GM12892 (cell line): ENCODE results near the gene WNT9B.

Source experiments
- DNase-seq: peaks from one replicate; pipeline ENCODE4 v3.0.0; 2011; ENCODE audit not compliant: insufficient read length
- FAIRE-seq: peaks from 2 replicates; lab custom pipeline; 2011; peaks lifted over from hg19 to GRCh38; lab: Jason Lieb, UNC
- POLR2A ChIP-seq: IDR thresholded peaks from 2 replicates; pipeline ENCODE4 v1.6.1; 2011; ENCODE audit warnings: low read depth, low read length, control low read depth
- POLR2AphosphoS5 ChIP-seq: IDR thresholded peaks from 2 replicates; pipeline ENCODE4 v1.6.1; 2011; ENCODE audit warnings: low read depth, low read length, control low read depth
- TAF1 ChIP-seq: IDR thresholded peaks from 2 replicates; pipeline ENCODE4 v1.6.1; 2011; ENCODE audit warnings: low read depth, mild to moderate bottlenecking, control low read depth, low read length, borderline replicate concordance

WNT9B gene

DNA sequence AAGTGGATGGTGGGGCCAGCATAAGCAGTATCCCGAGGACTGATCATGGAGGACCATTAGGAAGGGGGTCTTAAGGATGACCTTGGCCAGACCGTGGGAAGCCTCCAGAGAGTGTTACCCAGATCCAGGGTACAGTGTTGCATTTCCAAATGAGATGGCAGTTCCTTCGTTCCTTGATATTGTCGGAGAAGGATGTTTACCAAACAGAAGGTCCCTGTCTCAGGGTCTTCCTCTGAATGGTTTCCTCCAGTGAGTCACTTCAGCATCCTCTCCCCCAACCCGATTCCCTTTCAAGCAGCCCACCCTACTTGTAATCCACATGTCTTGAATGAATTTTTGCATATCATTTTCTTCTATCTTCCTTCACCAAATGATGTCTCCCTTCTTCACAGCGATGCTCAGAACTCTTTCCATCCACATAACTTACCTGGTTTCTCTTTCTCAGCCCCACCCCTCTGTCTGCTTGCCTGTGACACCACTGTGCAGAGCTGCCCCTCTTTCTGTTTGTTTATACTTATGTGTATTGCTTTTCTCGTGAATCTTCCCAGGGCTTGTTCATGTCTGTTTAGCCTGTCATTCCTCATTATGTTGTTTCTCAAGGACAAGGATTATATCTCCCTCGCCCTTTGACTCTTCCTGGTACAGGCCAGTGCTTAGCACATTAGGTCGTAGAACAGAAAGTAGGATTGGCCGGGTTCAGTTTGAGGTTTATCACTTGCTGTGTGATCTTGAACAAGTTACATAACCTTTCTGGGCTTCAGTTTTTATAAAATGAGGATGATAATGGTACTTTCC, 77.3 kb downstream of the WNT9B start:
- DNase-seq: no peak
- TF ChIP-seq POLR2AphosphoS5: no peak
- no peak for TF ChIP-seq POLR2A
- no peak for TF ChIP-seq TAF1
- no peak for FAIRE-seq

DNA sequence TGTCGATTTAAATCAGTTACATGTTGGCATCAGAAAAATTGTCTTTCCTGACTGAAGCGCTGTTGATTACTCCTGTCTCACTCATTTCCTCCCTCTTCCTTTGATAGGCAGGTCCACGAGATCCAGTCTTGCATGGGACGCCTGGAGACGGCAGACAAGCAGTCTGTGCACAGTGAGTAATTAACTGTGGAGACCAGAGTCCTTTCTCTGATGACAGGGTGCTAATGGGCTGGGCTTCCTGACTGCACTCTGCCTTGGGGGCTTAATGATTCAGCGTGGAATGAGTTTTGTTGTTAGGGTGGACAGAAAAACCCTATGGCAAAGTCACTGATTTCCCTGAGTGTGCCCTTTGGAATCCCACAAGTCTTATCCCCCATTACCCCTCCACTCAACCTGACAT, 78.0 kb downstream of the WNT9B start:
- FAIRE-seq (no peak), DNase-seq (no peak)
- TF ChIP-seq POLR2AphosphoS5 (no peak), TAF1 (no peak), POLR2A (no peak)

DNA sequence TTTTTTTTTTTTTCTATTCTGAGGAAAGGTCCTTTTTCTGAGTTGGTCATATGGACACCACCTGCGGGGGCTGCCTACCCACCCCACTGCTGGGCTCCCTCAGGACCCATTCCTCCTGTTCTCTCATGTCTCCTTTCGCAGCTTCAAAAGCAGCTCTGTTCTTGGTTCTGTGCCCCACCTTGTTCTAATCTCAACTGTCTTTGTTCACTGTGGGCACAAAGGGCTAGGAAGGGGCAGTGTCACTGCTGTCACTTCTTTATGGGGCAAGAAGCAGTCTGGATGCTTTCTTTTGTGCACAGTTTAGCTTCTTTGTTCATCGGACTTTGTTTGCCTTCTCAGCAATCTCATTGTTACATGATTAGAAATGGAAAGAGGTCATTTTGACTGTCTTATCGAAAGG, 78.7 kb downstream of the WNT9B start:
- no peak for FAIRE-seq
- DNase-seq: no peak
- TF ChIP-seq POLR2A (no peak), TAF1 (no peak), POLR2AphosphoS5 (no peak)

DNA sequence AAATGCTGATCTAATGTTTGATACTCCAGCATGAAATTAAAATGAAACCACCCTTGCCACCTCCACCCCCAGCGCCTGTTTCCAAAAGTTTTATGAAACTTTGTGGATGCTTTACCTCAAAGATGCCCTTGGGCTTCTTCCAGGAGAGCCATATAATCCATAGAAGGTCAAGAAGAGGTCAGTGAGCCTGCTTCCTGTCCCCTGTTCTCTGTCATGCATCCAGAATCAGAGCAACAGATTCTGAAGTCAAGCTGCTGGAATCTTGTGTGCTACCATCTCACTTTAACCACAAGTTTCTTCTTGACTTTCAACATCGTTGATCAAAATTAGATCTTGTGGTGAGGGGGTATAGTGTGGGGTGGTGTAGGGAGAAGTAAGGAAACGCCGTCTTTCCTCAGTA, 80.2 kb downstream of the WNT9B start:
- no peak for DNase-seq
- FAIRE-seq: no peak
- TF ChIP-seq TAF1 (no peak), POLR2AphosphoS5 (no peak), POLR2A (no peak)

DNA sequence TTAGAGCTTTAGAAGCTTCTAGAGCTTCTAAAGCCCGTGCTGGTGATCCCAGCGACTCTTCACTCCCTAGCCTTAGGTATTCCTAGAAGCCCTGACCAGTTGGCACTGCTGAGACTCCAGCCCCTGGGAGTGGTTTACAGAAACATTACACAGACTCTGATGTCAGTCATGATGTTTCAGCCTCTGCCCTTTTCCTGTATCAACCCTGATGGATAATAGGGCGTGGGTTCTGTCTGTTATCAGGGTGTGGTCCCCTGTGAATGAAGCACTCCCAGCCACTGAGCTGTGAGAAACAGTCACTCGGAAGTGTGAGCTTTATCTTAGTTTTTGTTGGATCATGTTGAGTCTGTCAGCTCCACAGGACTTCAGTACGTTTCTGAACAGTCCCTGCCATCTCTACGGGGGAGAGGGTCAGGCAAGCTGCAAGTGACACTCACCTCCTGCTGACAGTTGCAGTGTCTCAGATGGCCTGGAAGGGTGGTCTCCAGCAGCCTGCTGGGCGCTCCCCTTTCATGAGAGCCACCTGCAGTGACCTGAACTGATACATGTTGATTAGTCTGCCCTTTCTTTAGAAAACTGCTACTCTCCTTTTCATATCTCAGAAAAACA, 84.4 kb downstream of the WNT9B start:
- no peak for FAIRE-seq
- DNase-seq: no peak
- TF ChIP-seq POLR2A (no peak), TAF1 (no peak), POLR2AphosphoS5 (no peak)
